HCT116 (cell line): ENCODE measurements around the gene ZAP70. TPM values are rescaled to one million over a fixed set of nuclear protein-coding genes. Genes with fewer than 3 reads are reported as not detected.

ENCODE experiments used
- ATAC-seq: fragments of 200-7000 bp; cut with Tn5 transposase; 2 replicates; pipeline ENCODE4 v1.9.1; 2020; ENCODE audit warnings: mild to moderate bottlenecking, moderate library complexity
- BruUV-seq: library from RNA; stranded (reverse); fragments of 400-500 nt; replicated peaks from 2 replicates; lab custom pipeline; 2021; lab: Mats Ljungman, UMichigan
- CTCF ChIA-PET: fragments of 300-600 bp; sonication (Branson Sonifier 250); formaldehyde crosslinking; loops from one replicate; lab custom pipeline; 2021; ENCODE audit warnings: antibody characterized with exemption; lab: Charles Lee
- POLR2A ChIA-PET: fragments of 300-600, 350-600 bp; sonication (Branson Sonifier 250); formaldehyde crosslinking; loops from one replicate; lab custom pipeline; 2021; ENCODE audit warnings: antibody characterized with exemption; lab: Charles Lee
- RAD21 ChIA-PET, 2 experiments: fragments of 300-600 bp; sonication (Branson Sonifier 250); formaldehyde crosslinking; loops; one replicate each; lab custom pipeline; 2023; ENCODE audit warnings: low total read pairs in 2 of 2; ENCODE audit not compliant: uncharacterized antibody in 2 of 2, unreplicated experiment in 2 of 2, low non-redundant PET in 1 of 2; lab: Charles Lee
- DNase-seq: peaks from one replicate; pipeline ENCODE4 v3.0.0-alpha.2; 2010; ENCODE audit warnings: low read depth, low spot score
- H2AFZ ChIP-seq: fragments of 200-600 bp; shearing (Covaris generic), sonication (generic); 2 replicates; pipeline ENCODE4 v1.6.1; 2017; ENCODE audit warnings: low read depth, mixed run types, mixed read lengths, antibody characterized with exemption, low read length; ENCODE audit not compliant: poor library complexity, severe bottlenecking
- H3K27ac ChIP-seq: 2 replicates; pipeline ENCODE4 v1.5.1; 2012; ENCODE audit warnings: low read depth, low read length
- H3K27me3 ChIP-seq: fragments of 200-600 bp; sonication (generic); 2 replicates; pipeline ENCODE4 v1.6.1; 2016; ENCODE audit warnings: mixed run types, low read length, mixed read lengths; ENCODE audit not compliant: insufficient read depth
- H3K36me3 ChIP-seq, 2 experiments: fragments of 200-500 bp in 1 of 2; fragments of 200-600 bp in 1 of 2; sonication (Bioruptor generic) in 1 of 2; sonication (generic) in 1 of 2; 2 replicates each; pipeline versions ENCODE4 v1.5.1 to v1.6.1; 2014 to 2016; ENCODE audit warnings: low read length in 2 of 2, inconsistent platforms in 1 of 2, mixed read lengths in 1 of 2, mixed run types in 1 of 2; ENCODE audit not compliant: insufficient read depth in 2 of 2, control insufficient read depth in 1 of 2
- H3K4me1 ChIP-seq, 2 experiments: fragments of 200-600 bp in 1 of 2; sonication (generic) in 1 of 2; 2 replicates each; pipeline versions ENCODE4 v1.5.1 to v1.6.1; 2012 to 2017; ENCODE audit warnings: low read length in 2 of 2, inconsistent platforms in 1 of 2, mild to moderate bottlenecking in 1 of 2, mixed read lengths in 1 of 2, mixed run types in 1 of 2, moderate library complexity in 1 of 2; ENCODE audit not compliant: insufficient read depth in 2 of 2, control insufficient read depth in 1 of 2
- H3K4me2 ChIP-seq: fragments of 200-600 bp; sonication (generic); 2 replicates; pipeline ENCODE4 v1.6.1; 2017; ENCODE audit warnings: mixed run types, low read length, mixed read lengths
- H3K4me3 ChIP-seq, 2 experiments: fragments of 200-600 bp in 1 of 2; sonication (generic) in 1 of 2; replicated peaks in 1 of 2; 2 replicates each; pipeline ENCODE4 v1.5.1; 2011 to 2016; ENCODE audit warnings: low read length in 2 of 2, control low read depth in 1 of 2, low read depth in 1 of 2, mild to moderate bottlenecking in 1 of 2, mixed read lengths in 1 of 2, mixed run types in 1 of 2
- H3K79me2 ChIP-seq: fragments of 200-600 bp; sonication (generic); 2 replicates; pipeline ENCODE4 v1.6.1; 2017; ENCODE audit warnings: mild to moderate bottlenecking, mixed run types, low read length, moderate library complexity, mixed read lengths; ENCODE audit not compliant: insufficient read depth
- H3K9ac ChIP-seq: fragments of 200-600 bp; sonication (generic); 2 replicates; pipeline ENCODE4 v1.6.1; 2016; ENCODE audit warnings: low read length, mixed read lengths
- H3K9me2 ChIP-seq: fragments of 200-600 bp; sonication (generic), shearing (Covaris generic); 2 replicates; pipeline ENCODE4 v1.6.1; 2017; ENCODE audit warnings: mixed run types, mild to moderate bottlenecking, moderate library complexity; ENCODE audit not compliant: insufficient read depth
- H3K9me3 ChIP-seq, 2 experiments: fragments of 200-500 bp in 1 of 2; fragments of 200-600 bp in 1 of 2; sonication (Bioruptor generic) in 1 of 2; sonication (generic) in 1 of 2; 2 replicates each; pipeline ENCODE4 v1.6.1; 2014 to 2017; ENCODE audit warnings: low read length in 2 of 2, mixed read lengths in 2 of 2, inconsistent platforms in 1 of 2, low read depth in 1 of 2, mild to moderate bottlenecking in 1 of 2, mixed run types in 1 of 2, moderate library complexity in 1 of 2; ENCODE audit not compliant: control insufficient read depth in 1 of 2, insufficient read depth in 1 of 2
- H4K20me1 ChIP-seq: fragments of 200-600 bp; sonication (generic), shearing (Covaris generic); 2 replicates; pipeline ENCODE4 v1.6.1; 2017; ENCODE audit warnings: mixed run types, mild to moderate bottlenecking, moderate library complexity; ENCODE audit not compliant: insufficient read depth
- EZH2phosphoT487 ChIP-seq: fragments of 200-600 bp; IDR thresholded peaks from 2 replicates; pipeline ENCODE4 v1.6.1; 2018; ENCODE audit warnings: antibody characterized with exemption, borderline replicate concordance
- FOSL1 ChIP-seq: IDR thresholded peaks from 2 replicates; pipeline ENCODE4 v1.6.1; 2012; ENCODE audit warnings: low read depth
- POLR2A ChIP-seq: IDR thresholded peaks from 2 replicates; pipeline ENCODE4 v1.7.0; 2011; ENCODE audit warnings: borderline replicate concordance; ENCODE audit not compliant: insufficient read depth, insufficient read length; ENCODE audit errors: extremely low read depth
- POLR2AphosphoS5 ChIP-seq: IDR thresholded peaks from 2 replicates; pipeline ENCODE4 v1.6.1; 2011; ENCODE audit warnings: mild to moderate bottlenecking, low read depth, low read length, moderate library complexity
- SRF ChIP-seq: IDR thresholded peaks from 2 replicates; pipeline ENCODE4 v1.6.1; 2012; ENCODE audit warnings: low read depth
- TCF7L2 ChIP-seq: IDR thresholded peaks from 2 replicates; pipeline ENCODE4 v1.7.0; 2011; ENCODE audit warnings: borderline replicate concordance, inconsistent platforms; ENCODE audit not compliant: insufficient read depth, insufficient read length; ENCODE audit errors: extremely low read depth
- ZFX ChIP-seq: fragments of 450-650 bp; IDR thresholded peaks from 2 replicates; pipeline ENCODE4 v1.6.1; 2017
- ZNF274 ChIP-seq: fragments of 200-500 bp; sonication (Bioruptor generic); IDR thresholded peaks from 2 replicates; pipeline ENCODE4 v1.6.1; 2014; ENCODE audit warnings: mild to moderate bottlenecking, low read depth, low read length, inconsistent platforms
- intact Hi-C: fragments of 100-400 bp; cut with micrococcal nuclease; formaldehyde crosslinking; loops from 2 replicates; pipeline ENCODE4 v1.10.0; 2022
- total RNA-seq: library from RNA; stranded (reverse); gene quantifications from one replicate; pipeline ENCODE4 v1.2.1, GENCODE V29; 2021; ENCODE audit not compliant: unreplicated experiment
- TF ChIP-seq, protein P1 (sequence below): IDR thresholded peaks from 2 replicates; pipeline ENCODE4 v1.6.1; 2011; ENCODE audit warnings: mild to moderate bottlenecking, low read length, moderate library complexity; ENCODE audit not compliant: insufficient replicate concordance; ENCODE audit errors: extremely low read depth

Gene ZAP70
- total RNA-seq, 1 experiment from 2014 or later, result 0.91 TPM

DNA sequence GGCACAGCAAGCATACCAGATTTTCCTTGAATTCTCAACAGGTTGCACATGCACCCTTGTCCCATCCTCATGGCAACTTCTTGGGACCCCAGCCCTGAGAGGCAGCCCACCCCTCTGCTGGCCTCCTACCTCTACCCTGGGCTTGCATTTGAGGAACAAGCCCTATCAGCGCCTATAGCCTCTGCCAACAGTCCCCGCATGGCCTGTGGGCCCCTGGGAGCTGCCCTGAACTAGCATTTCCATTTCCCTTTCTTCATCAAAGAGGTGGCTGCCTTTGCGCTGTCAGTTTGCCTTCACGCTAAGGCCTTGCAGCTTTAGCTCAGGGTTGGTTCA lies 5.4 kb upstream of the ZAP70 start:
- no peaks in the 10 kb centered on the region for H3K9me3 ChIP-seq
- no peak overlapping the region for H2AFZ ChIP-seq
- no peak overlapping the region for H3K4me3 ChIP-seq
- H3K9me2 ChIP-seq, result no peaks in the 10 kb centered on the region
- TF ChIP-seq POLR2AphosphoS5 (no peak), EZH2phosphoT487 (no peak), ZNF274 (no peak), SRF (no peak), ZFX (no peak), TCF7L2 (no peak)
- no peaks in the 10 kb centered on the region for H3K27me3 ChIP-seq
- ATAC-seq, result no peak
- POLR2A ChIA-PET, result no interaction called here
- no TSS peak for BruUV-seq
- CTCF ChIA-PET, result interaction anchor here (1.0 to 3.0 kb wide), 4 partner anchors 10 to 677 kb away, joined by 3 to 27 read pairs (median 4); no protein-coding TSS in a partner anchor
- H3K9ac ChIP-seq, result no peak overlapping the region
- no peak overlapping the region for H3K27ac ChIP-seq
- intact Hi-C loops, result no loop called here
- no peaks in the 10 kb centered on the region for H3K36me3 ChIP-seq
- H4K20me1 ChIP-seq, result no peaks in the 10 kb centered on the region
- H3K4me2 ChIP-seq, result no peak overlapping the region
- DNase-seq, result no peak
- RAD21 ChIA-PET, result no interaction called here
- peaks cover 0 to 6% of the 10 kb centered on the region in 2 experiments; a peak in 2 of 4 replicates for H3K4me1 ChIP-seq
- H3K79me2 ChIP-seq, result no peaks in the 10 kb centered on the region

DNA sequence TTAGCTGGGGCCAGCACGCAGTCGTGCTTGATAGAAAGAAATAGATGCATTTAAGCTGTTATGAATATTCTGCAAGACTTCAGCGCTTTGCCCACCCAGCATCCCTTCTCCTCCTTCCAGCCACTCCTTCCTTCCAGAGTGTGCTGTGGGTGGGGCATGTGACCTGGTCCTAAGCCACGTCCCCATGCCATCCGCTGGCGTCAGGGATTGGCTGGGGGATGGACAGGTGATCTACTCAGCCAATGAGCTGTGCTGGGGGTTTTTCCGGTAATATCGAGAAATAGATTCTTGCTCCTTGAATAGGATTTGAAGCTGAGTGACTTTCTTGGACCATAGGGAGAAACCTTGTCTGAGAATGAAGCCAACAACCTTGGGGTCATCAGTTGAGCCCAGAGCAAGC lies 4.8 kb upstream of the ZAP70 start:
- Histone ChIP-seq H4K20me1 (no peaks in the 10 kb centered on the region), H3K4me2 (no peak overlapping the region), H3K9ac (no peak overlapping the region), H3K36me3 (no peaks in the 10 kb centered on the region), H2AFZ (no peak overlapping the region), H3K9me2 (no peaks in the 10 kb centered on the region), H3K27ac (no peak overlapping the region), H3K9me3 (no peaks in the 10 kb centered on the region), H3K4me1 (peaks cover 0 to 6% of the 10 kb centered on the region in 2 experiments; a peak in 2 of 4 replicates), H3K4me3 (no peak overlapping the region), H3K79me2 (no peaks in the 10 kb centered on the region), H3K27me3 (no peaks in the 10 kb centered on the region)
- ChIA-PET CTCF (interaction anchor here (0.7 to 3.0 kb wide), 5 partner anchors 10 to 676 kb away, joined by 3 to 27 read pairs (median 3); no protein-coding TSS in a partner anchor), POLR2A (no interaction called here), RAD21 (no interaction called here)
- DNase-seq, result no peak
- intact Hi-C loops, result no loop called here
- ATAC-seq, result no peak
- no TSS peak for BruUV-seq
- TF ChIP-seq FOSL1, result no peak
- no peak for TF ChIP-seq POLR2A
- TF ChIP-seq, protein P1, sequence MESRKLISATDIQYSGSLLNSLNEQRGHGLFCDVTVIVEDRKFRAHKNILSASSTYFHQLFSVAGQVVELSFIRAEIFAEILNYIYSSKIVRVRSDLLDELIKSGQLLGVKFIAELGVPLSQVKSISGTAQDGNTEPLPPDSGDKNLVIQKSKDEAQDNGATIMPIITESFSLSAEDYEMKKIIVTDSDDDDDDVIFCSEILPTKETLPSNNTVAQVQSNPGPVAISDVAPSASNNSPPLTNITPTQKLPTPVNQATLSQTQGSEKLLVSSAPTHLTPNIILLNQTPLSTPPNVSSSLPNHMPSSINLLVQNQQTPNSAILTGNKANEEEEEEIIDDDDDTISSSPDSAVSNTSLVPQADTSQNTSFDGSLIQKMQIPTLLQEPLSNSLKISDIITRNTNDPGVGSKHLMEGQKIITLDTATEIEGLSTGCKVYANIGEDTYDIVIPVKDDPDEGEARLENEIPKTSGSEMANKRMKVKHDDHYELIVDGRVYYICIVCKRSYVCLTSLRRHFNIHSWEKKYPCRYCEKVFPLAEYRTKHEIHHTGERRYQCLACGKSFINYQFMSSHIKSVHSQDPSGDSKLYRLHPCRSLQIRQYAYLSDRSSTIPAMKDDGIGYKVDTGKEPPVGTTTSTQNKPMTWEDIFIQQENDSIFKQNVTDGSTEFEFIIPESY, result no peak
